ENCODE measurements around the gene GRID1.

GRCh38 chr10:86355571-86356038 is 11.0 kb downstream of the GRID1 start:
- TF ChIP-seq ZNF398 (tag by site-specific recombination; IDR thresholded peaks at IDR 0.05) (no peak), CTCF (tag by site-specific recombination; IDR thresholded peaks at IDR 0.05) (no peak), ZNF639 (tag by site-specific recombination; IDR thresholded peaks at IDR 0.05) (no peak), HOXA7 (CRISPR knock-in tag; IDR thresholded peaks at IDR 0.05; ENCODE audit: borderline replicate concordance) (no peak), ZNF596 (tag by site-specific recombination; IDR thresholded peaks at IDR 0.05) (no peak), ZNF174 (tag by site-specific recombination; IDR thresholded peaks at IDR 0.05) (no peak), ZNF416 (tag by site-specific recombination; IDR thresholded peaks at IDR 0.05) (no peak), YY1 (tag by site-specific recombination; IDR thresholded peaks at IDR 0.05) (no peak), REST (tag by site-specific recombination; IDR thresholded peaks at IDR 0.05) (no peak), ZNF239 (tag by site-specific recombination; IDR thresholded peaks at IDR 0.05) (no peak), ZNF785 (tag by site-specific recombination; IDR thresholded peaks at IDR 0.05) (no peak), ZIC2 (tag by site-specific recombination; IDR thresholded peaks at IDR 0.05) (no peak), ZBTB20 (tag by site-specific recombination; IDR thresholded peaks at IDR 0.05) (no peak), ZNF830 (tag by site-specific recombination; IDR thresholded peaks at IDR 0.05; ENCODE audit: low read depth) (no peak)
